IPS-NIHi7 (cell line): ENCODE measurements around the gene FRS3.
"Not testable (repeated sequence)": the region's sequence is repeated elsewhere in the genome, so short reads cannot be mapped to it uniquely, and the experiment has no call there.

ENCODE experiments used
- DNase-seq: peaks from one replicate; pipeline ENCODE4 v3.0.0; 2012; ENCODE audit warnings: mixed read lengths; ENCODE audit errors: extremely low spot score

FRS3 gene, protein sequence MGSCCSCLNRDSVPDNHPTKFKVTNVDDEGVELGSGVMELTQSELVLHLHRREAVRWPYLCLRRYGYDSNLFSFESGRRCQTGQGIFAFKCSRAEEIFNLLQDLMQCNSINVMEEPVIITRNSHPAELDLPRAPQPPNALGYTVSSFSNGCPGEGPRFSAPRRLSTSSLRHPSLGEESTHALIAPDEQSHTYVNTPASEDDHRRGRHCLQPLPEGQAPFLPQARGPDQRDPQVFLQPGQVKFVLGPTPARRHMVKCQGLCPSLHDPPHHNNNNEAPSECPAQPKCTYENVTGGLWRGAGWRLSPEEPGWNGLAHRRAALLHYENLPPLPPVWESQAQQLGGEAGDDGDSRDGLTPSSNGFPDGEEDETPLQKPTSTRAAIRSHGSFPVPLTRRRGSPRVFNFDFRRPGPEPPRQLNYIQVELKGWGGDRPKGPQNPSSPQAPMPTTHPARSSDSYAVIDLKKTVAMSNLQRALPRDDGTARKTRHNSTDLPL

GRCh38 chr6:41779788-41780550 is at the start of gene FRS3:
Gene FRS3, minus strand, starts transcription at chr6:41779900. Its CDS starts 2,913 bp downstream, at chr6:41776987.
- peak; percentile 98 for DNase-seq

- DNase-seq = no peak
Observed at GRCh38 chr6:41826343-41827022, 46.8 kb upstream of the FRS3 start.

DNA sequence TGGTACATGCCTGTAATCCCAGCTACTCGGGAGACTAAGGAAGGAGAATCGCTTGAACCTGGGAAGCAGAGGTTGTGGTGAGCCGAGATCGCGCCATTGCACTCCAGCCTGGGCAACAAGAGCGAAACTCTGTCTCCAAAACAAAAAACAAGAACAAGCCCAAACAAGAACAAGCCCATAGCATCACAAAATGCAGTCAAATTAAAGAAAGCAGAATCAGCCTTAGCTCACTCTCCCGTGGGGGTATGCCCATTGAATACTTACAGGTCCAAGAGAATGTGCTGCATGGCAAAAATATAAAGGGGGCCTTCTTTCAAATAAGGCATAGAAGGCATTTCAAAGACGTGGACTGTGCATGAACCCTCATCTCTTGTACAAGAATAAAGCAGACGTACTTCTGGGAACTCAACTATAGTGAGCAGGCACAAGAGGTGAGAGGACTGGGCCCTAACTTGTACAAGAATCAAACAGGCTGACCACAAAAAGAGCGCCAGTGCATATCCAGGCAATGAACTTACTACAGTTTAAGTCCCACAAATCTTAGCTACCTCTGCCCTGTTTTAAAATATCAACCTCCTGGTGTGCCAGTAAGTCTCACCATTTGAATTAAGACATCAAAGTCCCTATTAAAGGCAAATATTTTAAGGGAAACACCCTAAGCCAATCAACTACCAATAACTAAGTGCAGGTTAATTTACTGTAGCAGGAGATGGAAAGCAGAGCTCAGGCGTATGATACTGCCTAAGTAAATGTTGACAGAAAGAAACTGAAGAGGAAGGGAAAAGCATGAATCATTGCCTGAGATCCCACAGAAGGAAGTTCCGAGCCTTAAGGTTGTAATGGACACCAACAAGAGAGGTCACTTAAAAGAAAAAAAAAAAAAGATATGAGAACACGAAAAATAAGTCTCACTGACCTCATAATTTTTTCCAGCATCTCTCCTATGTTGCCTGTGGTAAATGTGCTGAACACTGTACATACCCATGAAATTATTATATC is 45.2 kb upstream of the FRS3 start:
- DNase-seq = no peak

- DNase-seq = no peak
Observed at GRCh38 chr6:41823178-41823577, 43.5 kb upstream of the FRS3 start.

- no peak for DNase-seq
Observed at GRCh38 chr6:41822021-41822420, 42.3 kb upstream of the FRS3 start.

GRCh38 chr6:41821266-41821665 is 41.6 kb upstream of the FRS3 start:
- no peak for DNase-seq

GRCh38 chr6:41818271-41819054 is 38.8 kb upstream of the FRS3 start:
- DNase-seq = no peak

- no peak for DNase-seq
Observed at GRCh38 chr6:41815587-41815986, 35.9 kb upstream of the FRS3 start.

GRCh38 chr6:41814629-41815028 is 34.9 kb upstream of the FRS3 start:
- DNase-seq = no peak

DNA sequence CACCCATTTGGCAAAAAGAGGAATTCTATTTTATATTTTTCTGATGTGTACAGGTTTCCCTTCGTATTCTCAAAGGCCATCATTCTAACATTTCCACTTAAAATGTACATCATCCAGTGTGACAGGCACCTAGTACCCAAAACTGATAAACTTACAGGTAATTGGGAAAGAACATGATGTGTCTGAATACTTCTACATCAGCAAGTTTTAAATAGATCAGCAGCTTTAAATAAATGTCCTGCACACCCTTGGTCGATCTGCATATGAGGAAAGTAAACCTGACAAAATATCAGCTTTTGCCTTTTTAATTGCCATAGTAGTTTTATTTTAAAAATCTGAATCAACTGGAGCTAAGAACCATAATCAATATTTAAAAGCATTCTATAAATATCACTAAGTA is 34.3 kb upstream of the FRS3 start:
- no peak for DNase-seq

GRCh38 chr6:41813469-41813868 is 33.8 kb upstream of the FRS3 start:
- no peak for DNase-seq

DNA sequence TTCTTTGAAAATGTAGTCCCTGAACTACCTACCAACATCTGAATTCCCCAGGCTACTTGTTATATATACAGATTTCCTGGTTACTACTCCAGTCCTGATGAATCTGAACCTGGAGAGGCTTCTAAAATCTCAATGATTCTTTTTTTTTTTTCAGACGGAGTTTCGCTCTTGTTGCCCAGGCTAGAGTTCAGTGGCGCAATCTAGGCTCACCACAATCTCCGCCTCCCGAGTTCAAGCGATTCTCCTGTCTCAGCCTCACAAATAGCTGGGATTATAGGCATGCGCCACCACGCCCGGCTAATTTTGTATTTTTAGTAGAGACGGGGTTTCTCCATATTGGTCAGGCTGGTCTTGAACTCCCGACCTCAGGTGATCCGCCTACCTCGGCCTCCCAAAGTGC is 32.2 kb upstream of the FRS3 start:
- DNase-seq = not testable (repeated sequence)

- DNase-seq = no peak
Observed at GRCh38 chr6:41811095-41811494, 31.4 kb upstream of the FRS3 start.

DNA sequence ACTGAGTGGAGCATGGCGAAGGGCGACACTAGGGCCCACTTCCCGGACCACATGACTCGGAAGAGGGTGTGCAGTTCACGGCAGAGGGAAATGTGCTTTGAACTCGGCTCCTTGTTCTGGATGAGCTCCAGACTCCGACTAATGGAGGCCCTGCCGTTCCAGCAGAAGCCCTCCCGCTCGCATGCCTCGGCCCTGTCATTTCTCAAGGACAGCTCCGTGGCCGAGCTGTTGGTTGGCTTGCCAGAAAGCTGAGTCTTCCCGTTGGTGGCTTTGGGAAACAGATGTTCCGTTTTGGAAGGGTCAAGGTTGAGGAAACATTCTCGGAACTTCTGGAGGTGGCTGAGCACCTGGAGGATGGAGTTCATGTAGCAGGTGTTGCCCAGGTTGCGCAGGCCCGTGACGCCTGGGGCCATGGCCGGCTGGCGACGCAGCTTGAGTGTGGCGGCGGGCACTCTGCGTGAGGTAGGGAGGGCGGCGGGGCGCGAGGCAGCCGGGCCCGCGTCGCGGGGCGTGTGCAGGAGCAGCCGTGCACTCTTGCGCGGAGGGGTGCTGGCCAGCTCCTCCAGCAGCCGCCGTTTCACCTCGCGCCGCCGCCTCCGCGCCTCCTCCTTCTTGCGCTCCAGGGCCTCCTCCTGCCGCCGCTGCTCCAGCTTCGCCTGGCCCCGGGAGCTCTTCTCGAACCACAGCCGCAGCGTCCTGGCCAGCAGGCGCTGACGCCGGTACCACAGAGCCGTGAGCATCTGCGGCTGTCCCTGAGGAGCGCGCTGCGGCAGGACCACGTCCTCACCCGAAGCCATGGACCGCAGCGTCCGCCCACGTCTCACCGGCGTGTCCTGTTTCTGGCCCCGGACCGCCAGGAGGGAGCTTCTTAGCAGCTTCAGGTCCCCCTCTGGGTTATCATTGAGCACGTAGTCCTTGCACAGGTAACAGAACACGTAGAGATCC is 26.4 kb upstream of the FRS3 start:
- DNase-seq = no peak

DNA sequence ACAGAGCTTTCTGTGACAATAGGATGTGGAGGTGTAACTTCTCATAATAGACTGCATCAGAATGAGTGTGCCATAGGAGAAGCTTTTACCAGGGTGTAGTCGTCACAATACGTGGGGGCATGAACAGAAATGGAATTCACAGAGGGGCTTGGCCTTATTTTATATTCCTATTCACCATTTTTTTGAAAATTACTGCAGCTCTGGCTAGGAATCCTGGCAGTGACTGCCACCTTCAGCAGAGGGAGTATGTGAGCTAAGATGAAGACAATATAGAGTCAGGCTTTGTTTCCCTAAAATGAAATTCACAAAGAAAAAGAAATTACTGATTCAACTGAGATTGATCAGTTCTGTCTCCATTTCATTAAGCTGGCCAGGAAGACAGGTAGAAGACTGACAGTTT is 21.7 kb upstream of the FRS3 start:
- DNase-seq = no peak

DNA sequence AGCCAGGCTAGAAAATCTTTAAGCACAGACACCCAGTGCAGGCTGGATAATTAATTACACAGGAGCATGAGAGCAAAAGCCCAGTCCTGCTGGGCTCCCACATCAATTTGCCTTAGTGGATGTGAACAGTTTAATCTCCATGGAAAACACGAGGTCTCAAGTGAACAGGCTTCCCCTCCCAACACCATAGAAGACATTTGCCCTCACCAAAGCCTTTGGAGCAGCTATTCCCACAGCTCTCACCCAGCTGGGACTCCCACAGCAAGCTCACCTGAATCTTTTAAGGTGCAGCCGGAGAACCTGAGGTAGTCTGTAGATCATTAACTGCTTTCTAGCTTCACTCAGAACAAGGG is 19.8 kb upstream of the FRS3 start:
- no peak for DNase-seq

GRCh38 chr6:41798901-41799558 is 19.3 kb upstream of the FRS3 start:
- no peak for DNase-seq

- DNase-seq = no peak
Observed at GRCh38 chr6:41796474-41796873, 16.8 kb upstream of the FRS3 start.

DNA sequence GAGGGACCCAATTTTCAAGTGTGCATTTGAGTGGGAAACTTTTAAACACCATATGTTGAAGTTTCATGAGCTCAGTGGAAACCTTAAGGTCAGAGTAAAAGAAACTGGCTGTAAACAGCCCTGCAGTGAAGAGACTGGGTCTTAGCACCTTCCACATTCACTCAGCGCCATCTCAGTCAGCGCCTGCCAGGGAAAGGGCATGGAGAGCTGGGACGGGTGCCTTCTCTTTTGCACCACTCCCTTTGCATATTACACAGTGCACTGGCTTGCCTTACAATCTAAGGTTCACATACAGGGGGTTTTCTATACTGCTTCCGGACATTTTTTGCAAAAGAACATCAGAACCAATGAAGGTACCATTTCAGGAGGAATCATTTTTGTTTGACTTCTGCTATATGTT is 12.3 kb upstream of the FRS3 start:
- DNase-seq = no peak
